Measurements from ENCODE around the gene PSRC1.

Gene PSRC1

DNA sequence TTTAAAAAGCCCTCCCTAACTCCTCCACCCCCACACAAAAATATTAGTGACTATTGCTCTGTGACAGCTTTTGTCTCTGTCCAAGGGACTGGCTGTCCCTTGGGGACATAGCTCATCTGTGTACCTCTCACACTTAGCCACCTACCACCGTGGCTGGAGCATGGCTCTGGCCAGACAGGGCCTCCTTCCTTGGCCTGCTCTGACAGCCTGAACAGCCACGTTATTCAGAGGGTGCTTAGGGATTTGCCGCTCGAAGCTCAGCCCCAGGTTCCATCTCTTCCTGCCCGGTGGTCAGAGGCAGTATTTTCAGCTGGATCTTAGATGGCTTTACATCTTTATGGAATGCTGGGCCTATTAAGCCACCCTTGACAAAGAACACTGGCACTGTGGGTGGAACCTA, 39.7 kb downstream of the PSRC1 start:
- no peak overlapping the region for H3K4me3 ChIP-seq (ENCODE audit: low read length)
- peaks cover 10% of the 10 kb centered on the region; the same call in 1 of the 2 replicates for H3K4me1 ChIP-seq (ENCODE audit: control insufficient read depth, insufficient read depth, low read length)
- no CpG with 5 or more reads among the region's 5 CpGs for WGBS (ENCODE audit: insufficient coverage, insufficient read length)
- no peak overlapping the region for H3K27ac ChIP-seq (ENCODE audit: low read length)
- H3K27me3 ChIP-seq (ENCODE audit: control insufficient read depth, insufficient read depth, low read length) = no peaks in the 10 kb centered on the region
- H3K9me3 ChIP-seq (ENCODE audit: control insufficient read depth, insufficient read depth, low read length) = no peaks in the 10 kb centered on the region
- no peaks in the 10 kb centered on the region for H3K36me3 ChIP-seq (ENCODE audit: control insufficient read depth, insufficient read depth, low read length)
- DNase-seq (ENCODE audit: low read depth, low spot score) = no peak

DNA sequence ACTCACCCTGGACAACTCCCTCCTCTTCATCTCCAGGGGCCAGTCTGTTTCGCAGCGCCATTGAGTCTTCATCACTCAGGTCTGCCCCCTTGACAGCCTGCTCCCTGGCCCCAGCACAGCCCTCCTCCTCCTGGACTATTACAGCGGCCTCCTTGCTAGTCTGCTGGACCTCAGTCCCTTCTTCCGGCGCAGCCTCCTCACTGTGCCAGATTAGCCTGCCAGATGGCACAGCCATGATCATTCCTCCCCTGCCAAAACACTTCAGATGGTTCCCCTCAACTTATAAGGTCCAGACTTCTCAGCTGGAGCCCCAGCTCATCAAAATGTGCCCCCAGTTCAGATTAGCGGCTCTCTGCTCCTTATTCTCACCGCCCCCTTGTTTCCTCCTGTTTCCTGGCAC, 40.6 kb downstream of the PSRC1 start:
- H3K27me3 ChIP-seq (ENCODE audit: control insufficient read depth, insufficient read depth, low read length) = no peaks in the 10 kb centered on the region
- H3K27ac ChIP-seq (ENCODE audit: low read length) = no peak overlapping the region
- no peak overlapping the region for H3K4me3 ChIP-seq (ENCODE audit: low read length)
- peaks cover 4% of the 10 kb centered on the region; the same call in 1 of the 2 replicates for H3K36me3 ChIP-seq (ENCODE audit: control insufficient read depth, insufficient read depth, low read length)
- no peaks in the 10 kb centered on the region for H3K9me3 ChIP-seq (ENCODE audit: control insufficient read depth, insufficient read depth, low read length)
- no peak for DNase-seq (ENCODE audit: low read depth, low spot score)
- no CpG with 5 or more reads among the region's 7 CpGs for WGBS (ENCODE audit: insufficient coverage, insufficient read length)
- H3K4me1 ChIP-seq (ENCODE audit: control insufficient read depth, insufficient read depth, low read length) = peaks cover 12% of the 10 kb centered on the region; the same call in 1 of the 2 replicates

- Histone ChIP-seq H3K9me3 (ENCODE audit: control insufficient read depth, insufficient read depth, low read length) (no peaks in the 10 kb centered on the region), H3K27ac (ENCODE audit: low read length) (no peak overlapping the region), H3K4me1 (ENCODE audit: control insufficient read depth, insufficient read depth, low read length) (peaks cover 12% of the 10 kb centered on the region; the same call in 1 of the 2 replicates), H3K36me3 (ENCODE audit: control insufficient read depth, insufficient read depth, low read length) (peaks cover 4% of the 10 kb centered on the region; the same call in 1 of the 2 replicates), H3K4me3 (ENCODE audit: low read length) (no peak overlapping the region), H3K27me3 (ENCODE audit: control insufficient read depth, insufficient read depth, low read length) (no peaks in the 10 kb centered on the region)
- no peak for DNase-seq (ENCODE audit: low read depth, low spot score)
- no CpG with 5 or more reads among the region's 8 CpGs for WGBS (ENCODE audit: insufficient coverage, insufficient read length)
Measured at GRCh38 chr1:109241841-109242345, 41.1 kb downstream of the PSRC1 start.

DNA sequence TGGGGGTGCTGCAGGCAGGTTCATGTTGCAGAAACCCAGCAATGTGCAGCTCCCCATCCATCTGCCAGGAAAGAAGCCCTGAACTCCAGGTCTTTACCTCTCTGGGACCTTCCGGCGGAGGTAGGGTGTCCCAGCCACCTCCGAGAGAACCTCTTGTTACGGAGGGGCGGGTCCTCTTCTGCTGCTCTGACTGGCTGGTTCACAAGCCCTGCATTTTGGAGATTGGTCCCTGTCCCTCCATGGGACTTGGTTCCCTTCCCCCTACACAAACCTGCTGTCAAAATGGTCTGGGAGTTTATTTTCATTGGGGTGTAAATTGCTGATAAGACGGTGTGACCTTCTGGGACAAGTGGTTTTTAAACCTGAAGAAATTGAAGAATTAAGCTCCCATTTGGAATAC, 41.6 kb downstream of the PSRC1 start:
- no CpG with 5 or more reads among the region's 6 CpGs for WGBS (ENCODE audit: insufficient coverage, insufficient read length)

DNA sequence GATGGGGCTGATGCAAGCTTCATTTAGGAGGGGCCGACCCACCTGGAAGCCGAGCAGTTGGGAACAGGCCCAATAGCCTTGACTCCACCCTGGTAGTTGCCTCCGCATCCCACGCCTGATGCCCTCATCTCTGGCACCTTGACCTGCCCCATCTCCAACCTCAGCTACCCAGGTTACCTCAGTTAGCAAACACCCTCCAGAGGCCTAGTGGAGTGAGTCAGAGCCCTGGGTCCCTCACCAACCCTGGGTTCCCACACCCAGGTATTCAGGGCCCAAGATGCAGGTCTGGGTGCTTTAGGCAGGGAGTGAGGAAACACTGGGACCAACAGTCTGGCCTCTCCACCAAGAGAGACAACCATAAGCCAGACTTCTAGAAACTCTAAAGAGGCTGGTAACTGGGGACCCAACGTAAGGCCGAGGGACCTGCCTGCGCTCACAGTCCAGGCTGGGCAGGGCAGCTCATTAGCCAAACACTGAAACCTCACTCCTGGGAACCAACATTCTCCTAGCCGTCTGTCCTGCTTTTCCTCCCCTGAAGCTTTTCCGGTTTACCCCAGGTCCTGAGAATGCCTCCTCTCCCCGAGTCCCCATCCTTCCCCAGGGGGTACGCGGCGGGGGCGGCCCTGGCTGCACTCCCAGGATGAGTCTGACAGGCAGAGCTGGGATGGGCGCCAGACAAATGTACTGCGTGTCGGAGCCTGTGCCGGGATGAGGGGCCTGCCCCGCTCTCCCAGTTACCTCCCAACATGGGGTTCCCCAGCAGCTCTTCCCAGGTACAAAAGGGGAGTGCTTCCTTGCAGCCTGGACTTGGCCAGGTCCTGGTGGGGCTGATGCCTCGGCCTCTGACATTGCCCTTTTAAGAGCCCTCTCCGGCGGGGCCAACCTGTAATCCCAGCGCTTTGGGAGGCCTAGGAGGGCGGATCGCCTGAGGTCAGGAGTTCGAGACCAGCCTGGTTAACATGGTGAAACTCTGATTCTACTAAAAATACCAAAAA, 42.5 kb downstream of the PSRC1 start:
- no CpG with 5 or more reads among the region's 26 CpGs for WGBS (ENCODE audit: insufficient coverage, insufficient read length)
- Histone ChIP-seq H3K4me3 (ENCODE audit: low read length) (no peak overlapping the region), H3K4me1 (ENCODE audit: control insufficient read depth, insufficient read depth, low read length) (peaks cover 12% of the 10 kb centered on the region; the same call in 1 of the 2 replicates), H3K27ac (ENCODE audit: low read length) (no peak overlapping the region), H3K27me3 (ENCODE audit: control insufficient read depth, insufficient read depth, low read length) (no peaks in the 10 kb centered on the region), H3K9me3 (ENCODE audit: control insufficient read depth, insufficient read depth, low read length) (no peaks in the 10 kb centered on the region), H3K36me3 (ENCODE audit: control insufficient read depth, insufficient read depth, low read length) (peaks cover 6% of the 10 kb centered on the region; the same call in 1 of the 2 replicates)
- no peak for DNase-seq (ENCODE audit: low read depth, low spot score)

More for the DNA sequence above, 41.6 kb downstream of the PSRC1 start:
- no peak for DNase-seq (ENCODE audit: low read depth, low spot score)
- Histone ChIP-seq H3K27ac (ENCODE audit: low read length) (no peak overlapping the region), H3K9me3 (ENCODE audit: control insufficient read depth, insufficient read depth, low read length) (no peaks in the 10 kb centered on the region), H3K27me3 (ENCODE audit: control insufficient read depth, insufficient read depth, low read length) (no peaks in the 10 kb centered on the region), H3K4me1 (ENCODE audit: control insufficient read depth, insufficient read depth, low read length) (peaks cover 12% of the 10 kb centered on the region; the same call in 1 of the 2 replicates), H3K36me3 (ENCODE audit: control insufficient read depth, insufficient read depth, low read length) (peaks cover 4% of the 10 kb centered on the region; the same call in 1 of the 2 replicates), H3K4me3 (ENCODE audit: low read length) (no peak overlapping the region)

GRCh38 chr1:109239409-109240068, 43.4 kb downstream of the PSRC1 start:
- Histone ChIP-seq H3K4me3 (ENCODE audit: low read length) (no peak overlapping the region), H3K4me1 (ENCODE audit: control insufficient read depth, insufficient read depth, low read length) (peaks cover 12% of the 10 kb centered on the region; the same call in 1 of the 2 replicates), H3K27me3 (ENCODE audit: control insufficient read depth, insufficient read depth, low read length) (no peaks in the 10 kb centered on the region), H3K36me3 (ENCODE audit: control insufficient read depth, insufficient read depth, low read length) (peaks cover 10% of the 10 kb centered on the region; the same call in 1 of the 2 replicates), H3K9me3 (ENCODE audit: control insufficient read depth, insufficient read depth, low read length) (no peaks in the 10 kb centered on the region), H3K27ac (ENCODE audit: low read length) (no peak overlapping the region)
- no peak for DNase-seq (ENCODE audit: low read depth, low spot score)
- WGBS (ENCODE audit: insufficient coverage, insufficient read length) = no CpG with 5 or more reads among the region's 6 CpGs

GRCh38 chr1:109239047-109239408, 43.9 kb downstream of the PSRC1 start:
- no CpG with 5 or more reads among the region's 5 CpGs for WGBS (ENCODE audit: insufficient coverage, insufficient read length)
- Histone ChIP-seq H3K9me3 (ENCODE audit: control insufficient read depth, insufficient read depth, low read length) (no peaks in the 10 kb centered on the region), H3K27me3 (ENCODE audit: control insufficient read depth, insufficient read depth, low read length) (no peaks in the 10 kb centered on the region), H3K36me3 (ENCODE audit: control insufficient read depth, insufficient read depth, low read length) (peaks cover 10% of the 10 kb centered on the region; the same call in 1 of the 2 replicates), H3K4me1 (ENCODE audit: control insufficient read depth, insufficient read depth, low read length) (peaks cover 12% of the 10 kb centered on the region; the same call in 1 of the 2 replicates), H3K4me3 (ENCODE audit: low read length) (no peak overlapping the region), H3K27ac (ENCODE audit: low read length) (no peak overlapping the region)
- DNase-seq (ENCODE audit: low read depth, low spot score) = no peak

- Histone ChIP-seq H3K27ac (ENCODE audit: low read length) (no peak overlapping the region), H3K27me3 (ENCODE audit: control insufficient read depth, insufficient read depth, low read length) (no peaks in the 10 kb centered on the region), H3K36me3 (ENCODE audit: control insufficient read depth, insufficient read depth, low read length) (peaks cover 10% of the 10 kb centered on the region; the same call in 1 of the 2 replicates), H3K9me3 (ENCODE audit: control insufficient read depth, insufficient read depth, low read length) (no peaks in the 10 kb centered on the region), H3K4me3 (ENCODE audit: low read length) (no peak overlapping the region), H3K4me1 (ENCODE audit: control insufficient read depth, insufficient read depth, low read length) (peaks cover 12% of the 10 kb centered on the region; the same call in 1 of the 2 replicates)
- no CpG with 5 or more reads among the region's 2 CpGs for WGBS (ENCODE audit: insufficient coverage, insufficient read length)
- no peak for DNase-seq (ENCODE audit: low read depth, low spot score)
Measured at GRCh38 chr1:109238382-109238781, 44.6 kb downstream of the PSRC1 start.

- H3K27me3 ChIP-seq (ENCODE audit: control insufficient read depth, insufficient read depth, low read length) = no peaks in the 10 kb centered on the region
- H3K27ac ChIP-seq (ENCODE audit: low read length) = no peak overlapping the region
- no CpG with 5 or more reads among the region's 3 CpGs for WGBS (ENCODE audit: insufficient coverage, insufficient read length)
- peaks cover 10% of the 10 kb centered on the region; the same call in 1 of the 2 replicates for H3K36me3 ChIP-seq (ENCODE audit: control insufficient read depth, insufficient read depth, low read length)
- no peaks in the 10 kb centered on the region for H3K9me3 ChIP-seq (ENCODE audit: control insufficient read depth, insufficient read depth, low read length)
- no peak for DNase-seq (ENCODE audit: low read depth, low spot score)
- H3K4me1 ChIP-seq (ENCODE audit: control insufficient read depth, insufficient read depth, low read length) = peaks cover 12% of the 10 kb centered on the region; the same call in 1 of the 2 replicates
- no peak overlapping the region for H3K4me3 ChIP-seq (ENCODE audit: low read length)
Measured at GRCh38 chr1:109237512-109237911, 45.4 kb downstream of the PSRC1 start.

- H3K27me3 ChIP-seq (ENCODE audit: control insufficient read depth, insufficient read depth, low read length) = no peaks in the 10 kb centered on the region
- H3K4me3 ChIP-seq (ENCODE audit: low read length) = no peak overlapping the region
- H3K9me3 ChIP-seq (ENCODE audit: control insufficient read depth, insufficient read depth, low read length) = no peaks in the 10 kb centered on the region
- no peak overlapping the region for H3K27ac ChIP-seq (ENCODE audit: low read length)
- DNase-seq (ENCODE audit: low read depth, low spot score) = no peak
- H3K36me3 ChIP-seq (ENCODE audit: control insufficient read depth, insufficient read depth, low read length) = peaks cover 15% of the 10 kb centered on the region; the same call in 1 of the 2 replicates
- H3K4me1 ChIP-seq (ENCODE audit: control insufficient read depth, insufficient read depth, low read length) = peaks cover 8% of the 10 kb centered on the region; the same call in 1 of the 2 replicates
- WGBS (ENCODE audit: insufficient coverage, insufficient read length) = no CpG with 5 or more reads among the region's 7 CpGs
Measured at GRCh38 chr1:109235137-109235536, 47.8 kb downstream of the PSRC1 start.

Data from iPS DF 6.9 (cell line).